Activated CD4-positive, alpha-beta T cell treated with anti-CD3 and anti-CD28 coated beads, Interleukin-10, Interleukin-2, amounts not matched to agents 100 ng/mL and 50 ng/mL, durations not matched to agents 16 hours and 8 hours (primary cell): Measurements from ENCODE around the gene MIEF1.
"Not testable (repeated sequence)": the region's sequence is repeated elsewhere in the genome, so short reads cannot be mapped to it uniquely, and the experiment has no call there.

Experiments
- DNase-seq: peaks from one replicate; pipeline ENCODE4 v3.0.0-alpha.2; 2020

The MIEF1 gene

DNA sequence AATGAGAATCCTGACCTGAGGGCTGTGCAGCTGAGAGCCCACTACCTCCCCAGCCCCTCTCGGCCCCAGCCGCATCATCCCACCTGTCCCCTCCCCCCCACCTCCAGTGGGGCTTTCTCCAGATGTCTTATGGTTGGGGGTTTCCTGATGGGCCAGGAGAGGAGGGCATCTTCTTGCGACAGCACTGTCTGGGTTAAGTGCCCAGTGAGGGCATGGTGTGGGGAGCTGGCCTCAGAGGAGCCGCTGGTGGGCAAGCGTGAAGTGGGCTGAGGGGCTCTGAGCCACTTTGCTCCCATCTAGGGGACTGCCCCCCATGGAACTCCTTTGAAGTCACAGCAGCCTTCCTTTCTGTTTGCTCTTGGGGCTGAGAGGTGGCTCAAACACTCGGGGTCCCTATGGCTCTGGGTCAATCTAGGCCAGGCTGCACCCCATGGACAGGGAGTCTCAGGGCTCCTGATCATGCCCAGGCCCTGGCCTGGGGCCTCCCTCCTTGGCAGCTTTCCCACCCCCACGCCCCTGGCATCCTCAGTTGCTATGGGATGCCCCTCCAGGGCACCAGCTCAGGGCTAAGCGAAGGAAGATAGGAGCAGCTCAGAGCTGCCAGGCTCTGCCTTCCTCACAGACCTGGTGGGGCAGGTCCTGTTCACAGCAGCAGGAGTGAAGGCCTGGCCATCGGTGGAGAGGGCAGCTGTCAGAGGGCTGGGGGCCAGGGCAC lies 11.0 kb upstream of the MIEF1 start:
- DNase-seq: no peak

DNA sequence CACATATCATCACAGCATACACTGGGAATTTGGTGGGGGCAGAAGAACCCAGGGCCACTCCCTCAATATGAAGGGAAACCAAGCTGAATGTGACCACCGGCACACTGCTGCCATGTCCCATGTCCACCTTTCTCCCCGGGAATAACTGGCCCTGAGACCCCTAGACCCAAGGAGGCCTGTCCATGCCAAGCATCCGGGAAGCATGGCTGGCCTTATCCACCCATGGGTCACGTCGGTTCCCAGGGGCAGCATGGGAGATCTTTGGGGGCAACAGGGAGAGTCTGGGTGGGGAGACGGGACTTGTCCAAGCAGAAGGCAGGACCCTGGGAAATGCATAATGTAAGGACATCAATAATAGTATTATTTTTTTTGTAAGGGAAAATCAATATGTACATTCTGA lies 10.4 kb upstream of the MIEF1 start:
- no peak for DNase-seq

DNA sequence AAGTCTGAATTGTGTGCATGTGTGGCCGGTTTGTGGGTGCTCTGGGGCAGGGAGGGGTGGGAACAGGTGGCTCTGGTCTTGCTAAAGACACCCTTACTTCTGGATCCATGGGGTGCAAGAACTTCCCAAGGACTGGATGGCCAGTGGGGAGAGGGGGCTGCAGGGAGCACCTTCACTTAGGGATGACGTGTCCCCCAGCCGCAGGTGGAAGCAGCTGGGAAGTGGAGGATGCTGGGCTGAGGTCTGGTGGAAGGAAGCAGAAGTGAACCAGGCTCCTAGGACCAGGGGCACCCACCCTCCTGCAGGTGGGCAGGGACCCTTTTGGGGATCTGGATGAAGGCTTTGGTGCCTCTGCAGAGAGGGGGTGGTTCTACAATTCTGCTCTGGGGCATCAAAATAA lies 9.9 kb upstream of the MIEF1 start:
- DNase-seq: no peak

- DNase-seq: no peak
Measured at GRCh38 chr22:39493759-39494158, 8.3 kb upstream of the MIEF1 start.

DNA sequence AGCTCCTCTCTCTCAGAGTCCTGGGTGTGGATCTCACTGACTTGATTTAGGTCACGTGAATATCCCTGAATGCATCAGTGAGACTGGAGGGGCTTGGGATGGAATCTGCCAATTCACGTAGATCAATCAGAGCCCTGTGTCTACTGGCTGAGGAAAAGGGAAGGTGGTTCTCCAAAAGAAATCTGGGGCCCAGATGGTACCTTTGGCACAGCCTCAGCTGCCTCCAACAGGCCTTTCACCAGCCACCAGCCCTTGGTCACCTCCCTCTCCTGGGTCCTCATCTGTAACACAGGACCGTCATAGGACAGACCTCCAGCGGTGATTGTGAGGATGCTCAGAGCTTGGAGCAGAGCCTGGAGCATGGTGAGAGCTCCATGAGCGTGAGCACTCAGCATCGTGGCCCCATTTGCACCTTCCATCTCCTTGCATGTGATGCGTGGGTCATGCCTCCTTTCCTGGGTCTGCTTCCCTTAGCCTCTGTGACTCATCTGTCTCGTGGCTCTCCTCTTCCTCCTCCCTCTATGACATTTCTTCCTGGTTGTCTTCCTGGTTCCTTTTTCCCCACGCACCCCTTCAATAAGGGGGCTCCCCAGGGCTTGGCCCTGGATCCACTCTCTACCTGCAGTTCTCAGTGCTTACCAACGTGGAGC lies 7.5 kb upstream of the MIEF1 start:
- no peak for DNase-seq

DNA sequence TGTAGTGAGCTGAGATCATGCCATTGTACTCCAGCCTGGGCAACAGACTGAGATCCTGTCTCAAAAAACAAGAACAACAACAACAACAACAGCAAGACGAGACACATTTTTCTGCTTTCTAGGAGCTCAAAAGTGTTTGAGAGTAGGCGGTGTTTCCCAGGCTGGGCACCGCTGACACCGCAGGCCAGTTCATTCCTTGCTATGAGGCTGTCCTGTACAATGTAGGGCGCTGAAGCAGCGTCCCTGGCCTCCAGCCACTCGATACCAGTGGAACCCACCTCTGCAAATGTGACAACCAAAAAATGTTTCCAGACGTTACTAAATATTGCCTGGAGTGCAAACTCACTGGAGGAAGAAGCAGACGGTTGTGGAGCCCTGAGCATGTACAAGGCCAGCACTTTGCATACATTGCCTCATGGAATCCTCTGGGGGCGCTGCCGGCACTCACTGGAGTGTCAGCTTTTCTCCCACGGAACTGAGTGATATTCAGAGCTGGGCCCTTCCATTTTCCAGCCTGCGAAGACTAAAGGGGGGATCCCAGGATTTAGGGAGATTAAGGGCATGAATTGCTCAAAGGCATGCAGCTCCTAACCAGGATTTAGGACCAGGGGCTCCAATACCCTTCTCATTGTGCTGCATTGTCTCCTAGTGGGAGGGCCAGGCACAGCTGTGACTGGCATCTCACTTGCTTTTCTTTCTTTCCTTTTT lies 5.8 kb upstream of the MIEF1 start:
- peak; percentile 63 for DNase-seq

- no peak for DNase-seq
Measured at GRCh38 chr22:39497429-39497828, 4.7 kb upstream of the MIEF1 start.

DNA sequence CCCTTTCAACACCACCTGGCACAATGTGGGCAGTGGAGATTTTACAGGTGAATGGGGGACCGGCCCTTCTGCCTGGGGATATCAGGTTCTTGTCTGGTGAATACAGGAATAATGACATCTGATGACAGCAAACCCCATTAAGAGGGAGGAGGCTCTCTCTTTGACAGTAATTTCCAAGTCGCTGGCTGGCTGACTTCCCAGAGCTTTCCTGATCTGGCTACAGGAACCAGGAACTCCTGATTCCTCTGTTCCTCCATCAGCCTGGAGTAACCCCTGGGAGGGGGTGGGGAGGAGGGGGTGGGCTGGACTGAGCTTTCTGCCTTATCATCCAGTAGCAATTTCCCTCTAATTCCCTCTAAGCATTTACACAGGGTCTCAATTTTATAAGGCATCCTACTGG lies 3.7 kb upstream of the MIEF1 start:
- DNase-seq: no peak

DNA sequence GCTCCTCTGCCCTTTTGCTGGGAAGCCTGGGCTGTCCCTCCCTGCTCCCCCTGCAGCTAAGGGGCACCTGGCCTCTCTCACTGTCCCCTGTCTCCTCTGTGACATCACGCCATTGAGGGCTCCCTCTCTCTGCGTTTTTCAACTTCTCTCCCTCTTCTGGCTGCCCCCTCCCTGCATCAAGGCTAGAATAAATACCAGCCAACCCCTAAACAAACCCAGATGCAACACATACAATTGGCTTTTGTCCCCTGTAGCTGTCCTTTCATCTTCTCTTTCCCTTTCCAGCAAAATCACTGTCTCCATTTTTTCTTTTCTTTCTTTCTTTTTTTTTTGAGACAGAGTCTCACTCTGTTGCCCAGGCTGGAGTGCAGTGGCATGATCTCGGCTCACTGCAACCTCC lies 3.3 kb upstream of the MIEF1 start:
- no peak for DNase-seq

DNA sequence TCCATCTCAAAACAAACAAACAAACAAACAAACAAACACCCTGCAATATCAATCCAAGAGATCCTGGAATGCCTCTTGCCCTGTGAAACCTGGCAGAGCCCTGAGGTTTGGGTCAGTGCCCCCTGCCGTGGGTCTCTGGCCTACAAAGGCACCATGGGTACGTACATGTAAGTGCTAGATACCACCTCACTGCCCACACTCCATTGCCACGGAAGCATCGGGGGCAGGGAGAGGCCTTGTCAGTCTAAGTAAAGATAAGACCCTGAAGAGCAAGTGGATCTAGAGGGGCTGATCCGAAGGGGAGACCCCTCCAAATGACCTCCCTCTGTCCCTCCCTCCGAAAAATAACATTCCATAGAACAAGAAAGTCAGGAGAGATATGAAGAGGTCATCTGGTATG lies 2.0 kb upstream of the MIEF1 start:
- DNase-seq: no peak

- DNase-seq: no peak
Measured at GRCh38 chr22:39501644-39502108, 414 bp upstream of the MIEF1 start.

- DNase-seq: no peak
Measured at GRCh38 chr22:39502789-39503409, 809 bp downstream of the MIEF1 start.

DNA sequence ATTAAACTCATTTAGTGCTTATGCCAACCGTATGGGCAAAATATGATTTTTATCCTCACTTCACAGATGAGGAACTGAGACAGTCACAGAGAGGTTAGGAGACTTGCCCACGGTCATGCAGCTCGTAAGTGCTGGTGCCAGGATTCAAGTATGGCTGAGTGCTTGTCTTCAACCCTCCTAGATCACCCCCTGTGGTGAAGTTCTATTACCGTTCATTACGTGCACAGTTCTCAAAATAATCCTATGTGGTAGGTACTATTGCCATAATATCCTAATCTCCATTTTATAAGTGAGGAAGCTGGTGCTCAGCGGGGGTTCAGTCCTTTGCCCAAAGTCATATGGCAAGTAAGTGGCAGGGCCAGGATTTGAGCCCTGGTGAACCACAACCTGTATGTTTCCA lies 1.5 kb downstream of the MIEF1 start:
- DNase-seq: no peak

DNA sequence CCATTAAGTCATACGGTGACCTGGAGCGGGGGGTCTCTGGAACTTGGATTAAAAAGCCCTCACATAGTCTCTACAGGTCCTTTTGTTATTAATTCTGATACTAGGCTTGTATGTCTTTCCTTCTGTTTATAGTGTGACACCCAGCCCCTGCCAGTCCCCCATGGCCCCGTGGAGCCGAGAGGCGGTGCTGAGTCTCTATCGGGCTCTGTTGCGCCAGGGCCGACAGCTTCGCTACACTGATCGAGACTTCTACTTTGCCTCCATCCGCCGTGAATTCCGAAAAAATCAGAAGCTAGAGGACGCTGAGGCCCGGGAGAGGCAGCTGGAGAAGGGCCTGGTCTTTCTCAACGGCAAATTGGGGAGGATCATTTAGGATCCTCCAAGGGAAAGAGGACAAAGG lies 2.0 kb downstream of the MIEF1 start:
- no peak for DNase-seq

DNA sequence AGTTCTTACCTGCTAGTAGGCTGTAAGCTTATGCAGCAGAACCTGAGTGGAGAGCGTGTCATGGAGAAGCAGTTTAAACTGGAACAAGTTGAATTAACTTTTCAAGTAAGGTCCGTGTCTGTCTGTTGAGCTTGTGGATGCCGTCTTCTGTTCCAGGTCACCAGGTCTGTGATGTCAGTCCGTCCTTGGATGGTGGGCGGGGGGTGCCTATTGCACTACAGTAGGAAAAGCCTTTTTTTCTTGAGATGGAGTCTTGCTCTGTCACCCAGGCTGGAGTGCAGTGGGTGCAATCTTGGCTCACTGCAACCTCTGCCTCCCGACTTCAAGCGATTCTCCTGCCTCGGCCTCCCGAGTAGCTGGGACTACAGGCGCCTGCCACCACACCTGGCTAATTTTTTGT lies 4.9 kb downstream of the MIEF1 start:
- DNase-seq: not testable (repeated sequence)

DNA sequence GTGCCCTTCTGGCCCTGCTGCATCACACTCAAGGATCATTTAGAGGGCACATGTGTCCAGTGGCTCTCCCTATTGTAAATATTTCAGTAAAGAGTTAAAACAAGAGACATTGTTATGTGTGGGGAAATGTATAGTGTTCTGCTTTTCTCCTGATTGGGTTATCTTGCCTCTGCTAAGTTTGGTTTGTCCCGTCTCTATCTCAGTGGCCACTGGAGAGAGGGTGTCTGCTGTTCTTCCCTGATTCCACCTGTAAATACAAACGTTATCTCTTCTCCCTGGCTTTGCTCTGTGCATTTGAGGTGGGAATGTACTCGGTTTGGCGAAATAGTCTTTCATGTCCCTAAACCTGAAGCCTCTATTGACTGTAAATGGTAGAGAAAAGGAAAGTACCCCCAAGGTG lies 6.3 kb downstream of the MIEF1 start:
- DNase-seq: no peak

DNA sequence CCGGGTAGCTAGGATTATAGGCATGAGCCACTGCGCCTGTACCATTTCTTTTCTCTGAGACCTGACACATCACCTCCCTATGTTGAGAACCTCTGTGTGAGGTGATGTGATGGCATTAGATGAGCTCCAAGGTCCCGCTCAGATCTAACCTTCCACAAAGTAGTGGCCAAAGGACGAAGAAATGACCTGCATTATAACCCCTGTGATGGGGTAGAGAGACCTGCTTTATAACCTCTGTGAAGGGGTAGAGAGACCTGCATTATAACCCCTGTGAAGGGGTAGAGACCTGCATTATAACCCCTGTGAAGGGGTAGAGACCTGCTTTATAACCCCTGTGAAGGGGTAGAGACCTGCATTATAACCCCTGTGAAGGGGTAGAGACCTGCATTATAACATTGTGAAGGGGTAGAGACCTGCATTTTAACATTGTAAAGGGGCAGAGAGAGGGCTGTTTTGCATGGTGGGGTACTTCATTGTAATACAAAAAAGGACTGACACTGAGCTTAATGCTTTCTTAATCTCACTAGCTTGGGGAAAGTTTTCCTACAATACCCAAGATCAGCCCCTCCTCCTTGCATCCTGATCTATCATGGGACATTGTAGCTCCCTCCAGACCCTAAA lies 8.5 kb downstream of the MIEF1 start:
- no peak for DNase-seq

- no peak for DNase-seq
Measured at GRCh38 chr22:39511226-39511625, 9.1 kb downstream of the MIEF1 start.

DNA sequence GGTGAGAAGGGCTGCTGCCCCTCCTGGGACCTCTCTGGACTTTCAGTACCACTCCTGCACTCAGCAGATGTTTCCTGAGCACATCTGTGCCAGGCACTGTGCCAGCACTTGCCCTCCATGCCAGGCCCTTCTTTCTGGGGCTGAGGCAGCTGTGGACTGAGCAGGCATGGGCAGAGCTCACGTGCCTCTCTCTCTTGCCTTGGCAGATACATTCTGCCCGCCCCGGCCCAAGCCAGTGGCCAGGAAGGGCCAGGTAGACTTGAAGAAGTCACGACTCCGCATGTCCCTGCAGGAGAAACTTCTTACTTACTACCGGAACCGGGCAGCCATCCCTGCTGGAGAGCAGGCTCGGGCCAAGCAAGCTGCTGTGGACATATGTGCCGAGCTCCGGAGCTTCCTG lies 9.9 kb downstream of the MIEF1 start:
- DNase-seq: no peak

DNA sequence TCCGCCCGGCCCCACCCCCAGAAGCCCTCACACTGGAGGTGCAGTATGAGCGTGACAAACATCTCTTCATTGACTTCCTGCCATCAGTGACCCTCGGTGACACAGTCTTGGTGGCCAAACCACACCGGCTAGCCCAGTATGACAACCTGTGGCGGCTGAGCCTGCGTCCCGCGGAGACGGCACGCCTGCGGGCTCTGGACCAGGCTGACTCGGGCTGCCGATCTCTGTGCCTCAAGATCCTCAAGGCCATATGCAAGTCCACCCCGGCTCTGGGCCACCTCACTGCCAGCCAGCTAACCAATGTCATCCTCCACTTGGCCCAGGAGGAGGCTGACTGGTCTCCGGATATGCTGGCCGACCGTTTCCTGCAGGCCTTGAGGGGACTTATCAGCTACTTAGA lies 11.7 kb downstream of the MIEF1 start:
- no peak for DNase-seq

GRCh38 chr22:39514373-39514973 lies 12.4 kb downstream of the MIEF1 start:
- DNase-seq: peak; percentile 36

DNA sequence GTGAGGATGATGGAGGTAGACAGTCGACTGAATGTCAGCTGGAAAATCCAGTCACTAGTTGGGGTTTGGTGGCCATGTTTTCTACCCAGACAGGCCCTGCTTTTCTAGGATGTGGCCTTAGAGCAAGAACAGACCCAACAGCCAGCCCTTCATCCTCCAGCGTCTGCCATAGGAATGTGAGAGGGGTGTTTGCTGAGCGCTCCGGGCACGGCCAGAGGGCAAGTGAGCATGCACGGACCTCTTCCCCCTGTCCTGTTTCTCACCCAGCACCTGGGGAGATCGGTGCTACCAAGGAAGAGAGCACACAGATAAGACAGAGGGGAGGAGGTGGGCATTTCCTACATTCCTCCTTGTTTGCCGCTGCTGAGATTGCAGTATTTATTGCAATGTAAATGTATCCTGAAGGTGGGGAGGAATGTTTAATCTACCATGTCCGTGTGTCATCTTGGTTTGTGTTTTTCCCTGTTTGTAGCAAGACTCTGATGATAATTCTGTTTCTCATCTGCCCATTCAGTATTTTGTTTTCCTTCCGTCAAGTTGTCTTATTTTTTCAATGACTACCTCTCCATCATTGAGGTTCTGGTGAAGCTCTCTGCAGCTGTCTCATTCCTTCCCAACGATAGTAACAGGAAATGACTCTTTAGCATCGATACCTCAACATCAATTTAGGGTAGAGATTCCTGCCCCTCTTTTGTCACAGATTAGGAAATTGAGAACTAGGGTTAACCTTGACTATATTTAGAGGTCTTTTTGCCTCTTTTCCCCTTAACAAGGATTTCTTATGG lies 13.4 kb downstream of the MIEF1 start:
- no peak for DNase-seq
